ENCODE data around the gene CDK8.

DNA sequence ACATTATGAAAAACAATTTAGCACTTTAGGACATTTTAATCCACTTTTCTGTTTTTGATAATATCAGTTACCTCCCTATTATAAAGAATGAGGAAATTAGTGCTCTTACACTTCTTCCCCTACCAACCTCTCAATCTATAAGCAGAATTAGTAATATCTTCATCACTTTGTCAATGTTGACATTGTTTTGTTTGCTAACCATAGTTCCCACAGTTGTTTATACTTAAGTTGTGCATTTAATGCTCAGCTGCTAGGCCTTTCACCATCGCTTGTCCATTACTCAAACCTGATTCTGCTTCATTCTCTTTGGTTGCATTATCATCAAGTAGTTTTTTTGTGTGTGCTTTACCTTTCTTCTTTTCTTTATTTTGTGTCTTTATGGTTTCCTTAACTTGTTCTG lies 132.1 kb downstream of the CDK8 start:
- TF ChIP-seq BACH2 (CRISPR knock-in tag; IDR thresholded peaks at IDR 0.05; ENCODE audit: borderline replicate concordance) (no peak), ARNTL (CRISPR knock-in tag; IDR thresholded peaks at IDR 0.05; ENCODE audit: borderline replicate concordance, low read depth) (no peak), SNAI2 (CRISPR knock-in tag; IDR thresholded peaks at IDR 0.05) (no peak), ZC3H10 (CRISPR knock-in tag; IDR thresholded peaks at IDR 0.05) (no peak), RARB (CRISPR knock-in tag; IDR thresholded peaks at IDR 0.05) (no peak), ZFP30 (CRISPR knock-in tag; IDR thresholded peaks at IDR 0.05) (no peak)
- TF ChIP-seq, protein P1, sequence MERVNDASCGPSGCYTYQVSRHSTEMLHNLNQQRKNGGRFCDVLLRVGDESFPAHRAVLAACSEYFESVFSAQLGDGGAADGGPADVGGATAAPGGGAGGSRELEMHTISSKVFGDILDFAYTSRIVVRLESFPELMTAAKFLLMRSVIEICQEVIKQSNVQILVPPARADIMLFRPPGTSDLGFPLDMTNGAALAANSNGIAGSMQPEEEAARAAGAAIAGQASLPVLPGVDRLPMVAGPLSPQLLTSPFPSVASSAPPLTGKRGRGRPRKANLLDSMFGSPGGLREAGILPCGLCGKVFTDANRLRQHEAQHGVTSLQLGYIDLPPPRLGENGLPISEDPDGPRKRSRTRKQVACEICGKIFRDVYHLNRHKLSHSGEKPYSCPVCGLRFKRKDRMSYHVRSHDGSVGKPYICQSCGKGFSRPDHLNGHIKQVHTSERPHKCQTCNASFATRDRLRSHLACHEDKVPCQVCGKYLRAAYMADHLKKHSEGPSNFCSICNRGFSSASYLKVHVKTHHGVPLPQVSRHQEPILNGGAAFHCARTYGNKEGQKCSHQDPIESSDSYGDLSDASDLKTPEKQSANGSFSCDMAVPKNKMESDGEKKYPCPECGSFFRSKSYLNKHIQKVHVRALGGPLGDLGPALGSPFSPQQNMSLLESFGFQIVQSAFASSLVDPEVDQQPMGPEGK (CRISPR knock-in tag; IDR thresholded peaks at IDR 0.05; ENCODE audit: borderline replicate concordance): no peak

Measured in SK-N-SH treated with all-trans-retinoic acid at 6 μM for 48 hours (cell line).